HEK293T (cell line): ENCODE results near the gene BRINP3.

Experiments used
- CTCF ChIA-PET: fragments of 350-600 bp; formaldehyde crosslinking; extraction: SDS; loops from one replicate; lab custom pipeline; 2021; ENCODE audit warnings: antibody characterized with exemption, inconsistent platforms; lab: Yijun Ruan, JAX
- POLR2A ChIA-PET: fragments of 350-600 bp; formaldehyde crosslinking; extraction: SDS; loops from one replicate; lab custom pipeline; 2020; ENCODE audit warnings: antibody characterized with exemption, inconsistent platforms; lab: Yijun Ruan, JAX
- DNase-seq: peaks from one replicate; pipeline ENCODE4 v3.0.0; 2012; ENCODE audit warnings: mixed read lengths; ENCODE audit errors: extremely low spot score
- ARNT ChIP-seq: fragments of 450-650 bp; IDR thresholded peaks from 2 replicates; pipeline ENCODE4 v1.6.1; 2017; ENCODE audit warnings: mild to moderate bottlenecking
- BHLHE40 ChIP-seq: fragments of 450-650 bp; IDR thresholded peaks from 2 replicates; pipeline ENCODE4 v1.6.1; 2016; ENCODE audit warnings: mild to moderate bottlenecking, moderate library complexity, borderline replicate concordance
- CTBP1 ChIP-seq: fragments of 450-650 bp; IDR thresholded peaks from 2 replicates; pipeline ENCODE4 v1.6.1; 2016; ENCODE audit warnings: borderline replicate concordance
- ELF4 ChIP-seq: fragments of 450-650 bp; IDR thresholded peaks from 2 replicates; pipeline ENCODE4 v1.6.1; 2017; ENCODE audit warnings: antibody characterized with exemption
- FOXA1 ChIP-seq: fragments of 450-650 bp; IDR thresholded peaks from 2 replicates; pipeline ENCODE4 v1.6.1; 2016; ENCODE audit warnings: mild to moderate bottlenecking
- FOXK2 ChIP-seq: fragments of 450-650 bp; IDR thresholded peaks from 2 replicates; pipeline ENCODE4 v1.6.1; 2016; ENCODE audit warnings: mild to moderate bottlenecking
- FOXM1 ChIP-seq: fragments of 450-650 bp; IDR thresholded peaks from 2 replicates; pipeline ENCODE4 v1.6.1; 2017; ENCODE audit warnings: mild to moderate bottlenecking, borderline replicate concordance
- HDGF ChIP-seq: fragments of 450-650 bp; IDR thresholded peaks from 2 replicates; pipeline ENCODE4 v1.6.1; 2017; ENCODE audit warnings: antibody characterized with exemption, borderline replicate concordance
- L3MBTL2 ChIP-seq: fragments of 450-650 bp; conservative IDR thresholded peaks from 2 replicates; pipeline ENCODE4 v1.6.1; 2016; ENCODE audit warnings: mild to moderate bottlenecking
- LEF1 ChIP-seq: fragments of 450-650 bp; IDR thresholded peaks from 2 replicates; pipeline ENCODE4 v1.6.1; 2017; ENCODE audit warnings: mild to moderate bottlenecking, borderline replicate concordance
- NFRKB ChIP-seq: fragments of 450-650 bp; IDR thresholded peaks from 2 replicates; pipeline ENCODE4 v1.6.1; 2016; ENCODE audit warnings: mild to moderate bottlenecking, moderate library complexity
- SP1 ChIP-seq: fragments of 450-650 bp; IDR thresholded peaks from 2 replicates; pipeline ENCODE4 v1.6.1; 2017
- SUZ12 ChIP-seq: fragments of 450-650 bp; IDR thresholded peaks from 2 replicates; pipeline ENCODE4 v1.6.1; 2016; ENCODE audit warnings: mild to moderate bottlenecking
- TARDBP ChIP-seq: fragments of 450-650 bp; IDR thresholded peaks from 2 replicates; pipeline ENCODE4 v1.6.1; 2016
- ZNF384 ChIP-seq: fragments of 450-650 bp; IDR thresholded peaks from 2 replicates; pipeline ENCODE4 v1.6.1; 2016
- TF ChIP-seq, protein P1 (sequence below): fragments of 450-650 bp; IDR thresholded peaks from 2 replicates; pipeline ENCODE4 v1.6.1; 2016

BRINP3 gene

DNA sequence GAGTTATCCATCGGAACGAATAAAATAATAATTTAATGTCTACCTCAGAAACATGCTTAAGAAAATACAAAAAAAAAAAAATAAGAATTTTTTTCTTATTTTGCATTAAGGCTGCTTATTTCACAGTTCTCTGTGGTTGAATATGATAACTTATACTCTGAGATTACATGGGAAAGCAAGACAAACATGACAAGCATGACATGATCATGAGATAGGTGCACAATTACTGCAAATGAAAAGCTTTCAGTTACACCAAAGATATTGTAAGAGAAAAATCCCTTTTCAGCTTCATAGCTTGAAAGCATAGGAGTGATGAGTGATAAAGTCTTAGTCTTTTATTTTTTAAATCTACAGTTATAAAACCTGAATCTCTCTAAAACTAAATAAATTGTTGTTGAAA is 154.1 kb downstream of the BRINP3 start:
- CTCF ChIA-PET: no interaction called here
- no peak for DNase-seq
- TF ChIP-seq, protein P1, sequence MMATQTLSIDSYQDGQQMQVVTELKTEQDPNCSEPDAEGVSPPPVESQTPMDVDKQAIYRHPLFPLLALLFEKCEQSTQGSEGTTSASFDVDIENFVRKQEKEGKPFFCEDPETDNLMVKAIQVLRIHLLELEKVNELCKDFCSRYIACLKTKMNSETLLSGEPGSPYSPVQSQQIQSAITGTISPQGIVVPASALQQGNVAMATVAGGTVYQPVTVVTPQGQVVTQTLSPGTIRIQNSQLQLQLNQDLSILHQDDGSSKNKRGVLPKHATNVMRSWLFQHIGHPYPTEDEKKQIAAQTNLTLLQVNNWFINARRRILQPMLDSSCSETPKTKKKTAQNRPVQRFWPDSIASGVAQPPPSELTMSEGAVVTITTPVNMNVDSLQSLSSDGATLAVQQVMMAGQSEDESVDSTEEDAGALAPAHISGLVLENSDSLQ: no peak
- no peak for TF ChIP-seq FOXK2
- TF ChIP-seq ZNF384: no peak
- no peak for TF ChIP-seq TARDBP
- no peak for TF ChIP-seq LEF1
- no peak for TF ChIP-seq FOXA1
- TF ChIP-seq NFRKB: no peak
- TF ChIP-seq ARNT: no peak
- no peak for TF ChIP-seq CTBP1
- no peak for TF ChIP-seq BHLHE40
- no peak for TF ChIP-seq HDGF
- no peak for TF ChIP-seq SP1
- POLR2A ChIA-PET: no interaction called here

GRCh38 chr1:190322274-190322673 is 155.4 kb downstream of the BRINP3 start:
- CTCF ChIA-PET: no interaction called here
- POLR2A ChIA-PET: no interaction called here
- TF ChIP-seq TARDBP: no peak
- no peak for TF ChIP-seq FOXA1
- TF ChIP-seq CTBP1: no peak
- TF ChIP-seq ARNT: no peak
- TF ChIP-seq L3MBTL2: no peak
- no peak for TF ChIP-seq ELF4
- no peak for TF ChIP-seq FOXM1
- no peak for TF ChIP-seq LEF1
- TF ChIP-seq NFRKB: no peak
- no peak for TF ChIP-seq BHLHE40
- TF ChIP-seq SP1: no peak
- no peak for TF ChIP-seq HDGF
- TF ChIP-seq ZNF384: no peak
- TF ChIP-seq FOXK2: no peak
- no peak for DNase-seq

- TF ChIP-seq FOXA1 (no peak), LEF1 (no peak), CTBP1 (no peak), HDGF (no peak), SP1 (no peak), NFRKB (no peak), FOXM1 (no peak), ZNF384 (0 out of 2 replicates have a peak, but pooled peaks have one; percentile 13)
- TF ChIP-seq, protein P1: peak; percentile 41; the same call in 1 of the 2 replicates
- POLR2A ChIA-PET: no interaction called here
- CTCF ChIA-PET: no interaction called here
- DNase-seq: peak; percentile 26
Measured at GRCh38 chr1:190320952-190321351, 156.7 kb downstream of the BRINP3 start.

DNA sequence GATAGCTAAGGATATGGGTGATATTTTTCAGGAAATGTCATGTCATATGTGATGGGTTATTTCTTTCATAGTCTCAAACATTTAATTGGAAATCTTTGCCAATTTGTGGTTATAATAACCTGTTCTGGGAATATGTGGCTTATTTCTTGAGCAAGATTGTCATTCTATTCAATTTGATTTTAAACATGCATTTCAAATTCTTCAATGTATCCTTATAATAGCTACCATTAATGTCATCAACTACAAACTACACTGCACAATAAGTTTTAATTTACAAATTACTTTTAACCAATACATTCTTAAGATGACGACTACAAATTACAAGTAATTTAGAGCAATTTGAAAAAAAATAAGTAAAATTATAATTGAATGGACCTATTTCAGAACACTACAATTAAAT is 164.9 kb downstream of the BRINP3 start:
- no peak for TF ChIP-seq L3MBTL2
- POLR2A ChIA-PET: no interaction called here
- CTCF ChIA-PET: no interaction called here
- no peak for DNase-seq

GRCh38 chr1:190303501-190303900 is 174.2 kb downstream of the BRINP3 start:
- POLR2A ChIA-PET: no interaction called here
- no peak for DNase-seq
- TF ChIP-seq SUZ12 (no peak), FOXM1 (no peak), BHLHE40 (no peak)
- CTCF ChIA-PET: no interaction called here

DNA sequence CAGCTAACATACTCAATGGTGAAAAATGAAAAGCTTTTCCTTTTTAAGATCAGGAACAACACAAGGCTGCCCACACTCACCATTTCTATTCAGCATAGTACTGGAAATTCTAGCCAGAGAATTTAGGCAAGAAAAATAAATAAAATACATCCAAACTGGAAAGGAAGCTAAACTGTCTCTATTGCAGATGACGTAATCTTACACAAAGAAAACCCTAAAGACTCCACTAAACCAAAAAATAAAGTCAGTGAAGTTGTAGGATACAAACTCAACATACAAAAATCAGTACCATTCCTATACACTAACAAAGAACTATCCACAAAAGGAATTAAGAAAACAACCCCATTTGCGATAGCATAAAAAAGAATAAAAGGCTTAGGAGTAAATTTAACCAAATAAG is 181.2 kb downstream of the BRINP3 start:
- POLR2A ChIA-PET: no interaction called here
- TF ChIP-seq ZNF384 (no peak), FOXK2 (no peak), BHLHE40 (no peak)
- CTCF ChIA-PET: no interaction called here
- no peak for DNase-seq

GRCh38 chr1:190289897-190290296 is 187.8 kb downstream of the BRINP3 start:
- POLR2A ChIA-PET: no interaction called here
- CTCF ChIA-PET: no interaction called here
- TF ChIP-seq SUZ12 (no peak), ELF4 (no peak), LEF1 (no peak), HDGF (no peak), TARDBP (no peak), BHLHE40 (no peak), FOXA1 (no peak), CTBP1 (no peak), SP1 (no peak), NFRKB (no peak), L3MBTL2 (no peak), FOXK2 (no peak), ZNF384 (no peak), ARNT (no peak), FOXM1 (no peak)
- TF ChIP-seq, protein P1: no peak
- DNase-seq: no peak
